Sigmoid colon (tissue), 4 donors: ENCODE measurements around the gene RNF166.

Source experiments
- POLR2A ChIP-seq, 2 donors: fragments of 450-650 bp; IDR thresholded peaks; one replicate each; pipeline ENCODE4 v1.6.1; 2016; ENCODE audit warnings: antibody characterized with exemption in 2 of 2, mild to moderate bottlenecking in 2 of 2, moderate library complexity in 2 of 2
- POLR2AphosphoS5 ChIP-seq, 4 donors: sonication (generic); formaldehyde crosslinking; IDR thresholded peaks; one replicate each; pipeline ENCODE4 v1.6.1; 2017; ENCODE audit warnings: antibody characterized with exemption in 4 of 4

- no peak for TF ChIP-seq POLR2A (IDR thresholded peaks at IDR 0.05)
- no peak for TF ChIP-seq POLR2AphosphoS5 (IDR thresholded peaks at IDR 0.05)
Observed at GRCh38 chr16:88720396-88720970, 14.3 kb upstream of the RNF166 start.
